ENCODE data around the gene OR2T1. TPM values are rescaled to one million over a fixed set of nuclear protein-coding genes. Genes with fewer than 3 reads are reported as not detected.

OR2T1 gene
- total and polyA plus RNA-seq, 2 donors (not counting 1 experiment from before 2014, with no cell fraction given), result not detected

DNA sequence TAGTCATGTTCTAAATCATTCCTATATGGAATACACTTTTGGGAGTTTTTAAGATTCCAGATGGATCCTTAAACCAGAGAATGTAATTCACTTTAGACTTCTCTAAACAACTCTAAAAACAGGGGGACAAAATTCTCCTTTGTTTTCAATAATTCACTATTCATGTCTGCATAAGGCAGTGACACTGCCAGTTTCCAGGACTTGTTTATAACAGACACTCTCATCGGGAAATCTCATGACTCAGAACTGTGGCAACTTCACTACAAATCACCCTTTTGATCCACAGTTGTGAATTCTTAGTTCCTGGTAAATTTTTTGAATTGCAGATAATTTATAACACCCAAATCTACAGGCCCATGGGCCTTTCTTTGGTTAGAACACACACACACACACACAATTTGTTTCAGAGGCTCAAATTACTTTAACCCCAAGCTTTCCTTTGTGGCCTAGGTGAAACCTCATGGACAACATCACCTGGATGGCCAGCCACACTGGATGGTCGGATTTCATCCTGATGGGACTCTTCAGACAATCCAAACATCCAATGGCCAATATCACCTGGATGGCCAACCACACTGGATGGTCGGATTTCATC lies 41.6 kb upstream of the OR2T1 start, which contains the start of gene OR2T4:
Gene OR2T4 (plus strand): TSS at position 545 of the 595 bp plus-strand sequence. CDS start 0 bp downstream, at position 545.
- POLR2A ChIA-PET, result no interaction called here
- Histone ChIP-seq H3K9me3 (ENCODE audit: control extremely low read depth in 1 of 3, control insufficient read depth in 2 of 3, insufficient read depth in 1 of 3, low read length in 2 of 3) (no peaks in the 10 kb centered on the region), H3K27me3 (replicated peaks in 1 of 4; ENCODE audit: control extremely low read depth in 1 of 4, control insufficient read depth in 3 of 4, insufficient read depth in 4 of 4, low read length in 3 of 4) (no peaks in the 10 kb centered on the region), H4K20me1 (ENCODE audit: control insufficient read depth, insufficient read depth, low read length, poor library complexity, severe bottlenecking) (no peaks in the 10 kb centered on the region), H3K36me3 (replicated peaks in 1 of 2; ENCODE audit: control extremely low read depth in 1 of 2, control insufficient read depth in 1 of 2, extremely low read depth in 1 of 2, insufficient read depth in 2 of 2, low read length in 1 of 2) (no peaks in the 10 kb centered on the region), H3K4me1 (ENCODE audit: control insufficient read depth in 2 of 2, insufficient read depth in 2 of 2, low read length in 2 of 2) (no peaks in the 10 kb centered on the region), H3K79me2 (ENCODE audit: control insufficient read depth, insufficient read depth, low read length) (no peaks in the 10 kb centered on the region), H3K9ac (ENCODE audit: low read length) (no peak within 1 kb of the TSS), H3K27ac (ENCODE audit: low read length in 2 of 2) (no peak within 1 kb of the TSS), H3K4me2 (replicated peaks; ENCODE audit: low read depth, low read length, poor library complexity, severe bottlenecking) (no peak within 1 kb of the TSS), H2AFZ (ENCODE audit: insufficient read depth, low read depth, low read length, poor library complexity, severe bottlenecking) (no peak within 1 kb of the TSS), H3K4me3 (ENCODE audit: control extremely low read depth in 1 of 5, extremely low read depth in 1 of 5, insufficient read depth in 1 of 5, low read depth in 2 of 5, low read length in 4 of 5) (no peak within 1 kb of the TSS)
- H3K4me3 Mint-ChIP-seq, result no peak within 1 kb of the TSS
- ATAC-seq (ENCODE audit: low read depth) (no peak), DNase-seq (no peak)
- no CpG with 5 or more reads among the region's 3 CpGs for WGBS (ENCODE audit: insufficient coverage)
- TF ChIP-seq, protein P1, sequence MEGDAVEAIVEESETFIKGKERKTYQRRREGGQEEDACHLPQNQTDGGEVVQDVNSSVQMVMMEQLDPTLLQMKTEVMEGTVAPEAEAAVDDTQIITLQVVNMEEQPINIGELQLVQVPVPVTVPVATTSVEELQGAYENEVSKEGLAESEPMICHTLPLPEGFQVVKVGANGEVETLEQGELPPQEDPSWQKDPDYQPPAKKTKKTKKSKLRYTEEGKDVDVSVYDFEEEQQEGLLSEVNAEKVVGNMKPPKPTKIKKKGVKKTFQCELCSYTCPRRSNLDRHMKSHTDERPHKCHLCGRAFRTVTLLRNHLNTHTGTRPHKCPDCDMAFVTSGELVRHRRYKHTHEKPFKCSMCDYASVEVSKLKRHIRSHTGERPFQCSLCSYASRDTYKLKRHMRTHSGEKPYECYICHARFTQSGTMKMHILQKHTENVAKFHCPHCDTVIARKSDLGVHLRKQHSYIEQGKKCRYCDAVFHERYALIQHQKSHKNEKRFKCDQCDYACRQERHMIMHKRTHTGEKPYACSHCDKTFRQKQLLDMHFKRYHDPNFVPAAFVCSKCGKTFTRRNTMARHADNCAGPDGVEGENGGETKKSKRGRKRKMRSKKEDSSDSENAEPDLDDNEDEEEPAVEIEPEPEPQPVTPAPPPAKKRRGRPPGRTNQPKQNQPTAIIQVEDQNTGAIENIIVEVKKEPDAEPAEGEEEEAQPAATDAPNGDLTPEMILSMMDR (IDR thresholded peaks at IDR 0.05), result no peak
- no peak for TF ChIP-seq EZH2 (IDR thresholded peaks at IDR 0.05; ENCODE audit: borderline replicate concordance, insufficient read depth, low read depth, low read length, poor library complexity, severe bottlenecking)
- CTCF ChIA-PET, result no interaction called here
- intact Hi-C loops (cut with micrococcal nuclease), result no loop called here
- no peaks in the 10 kb centered on the region for H3K9me3 Mint-ChIP-seq (ENCODE audit: insufficient read depth)
- no peak within 1 kb of the TSS for H3K27ac Mint-ChIP-seq
- peaks cover 10% of the 10 kb centered on the region for H3K27me3 Mint-ChIP-seq
- H3K4me1 Mint-ChIP-seq, result no peaks in the 10 kb centered on the region

DNA sequence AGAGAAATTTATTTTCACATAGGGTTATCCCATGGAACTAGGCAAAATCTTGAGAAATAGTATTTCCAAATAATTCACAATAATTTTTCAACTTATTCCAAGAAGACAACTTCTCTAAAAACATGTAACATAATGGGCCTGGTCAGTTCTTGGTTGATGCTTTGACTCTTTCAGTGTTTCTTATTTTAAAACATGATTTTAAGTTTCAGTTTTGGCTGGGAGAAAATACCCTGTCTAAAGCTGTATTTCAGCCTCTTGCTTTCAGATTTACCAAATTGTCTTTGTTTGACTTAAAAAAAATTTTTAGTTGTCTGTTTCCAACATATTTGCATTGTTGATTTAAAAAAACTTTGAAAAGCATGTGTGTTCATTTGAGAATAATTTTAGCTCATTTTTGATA lies 36.2 kb upstream of the OR2T1 start:
- TF ChIP-seq, protein P1 (IDR thresholded peaks at IDR 0.05), result no peak
- no peak for TF ChIP-seq EZH2 (IDR thresholded peaks at IDR 0.05; ENCODE audit: borderline replicate concordance, insufficient read depth, low read depth, low read length, poor library complexity, severe bottlenecking)
- Histone ChIP-seq H4K20me1 (ENCODE audit: control insufficient read depth, insufficient read depth, low read length, poor library complexity, severe bottlenecking) (no peaks in the 10 kb centered on the region), H3K36me3 (replicated peaks in 1 of 2; ENCODE audit: control extremely low read depth in 1 of 2, control insufficient read depth in 1 of 2, extremely low read depth in 1 of 2, insufficient read depth in 2 of 2, low read length in 1 of 2) (no peaks in the 10 kb centered on the region), H3K27me3 (replicated peaks in 1 of 4; ENCODE audit: control extremely low read depth in 1 of 4, control insufficient read depth in 3 of 4, insufficient read depth in 4 of 4, low read length in 3 of 4) (no peaks in the 10 kb centered on the region), H3K9me3 (ENCODE audit: control extremely low read depth in 1 of 3, control insufficient read depth in 2 of 3, insufficient read depth in 1 of 3, low read length in 2 of 3) (no peaks in the 10 kb centered on the region), H3K9ac (ENCODE audit: low read length) (no peak overlapping the region), H3K4me2 (replicated peaks; ENCODE audit: low read depth, low read length, poor library complexity, severe bottlenecking) (no peak overlapping the region), H3K4me1 (ENCODE audit: control insufficient read depth in 2 of 2, insufficient read depth in 2 of 2, low read length in 2 of 2) (no peaks in the 10 kb centered on the region), H2AFZ (ENCODE audit: insufficient read depth, low read depth, low read length, poor library complexity, severe bottlenecking) (no peak overlapping the region), H3K27ac (ENCODE audit: low read length in 2 of 2) (no peak overlapping the region), H3K79me2 (ENCODE audit: control insufficient read depth, insufficient read depth, low read length) (no peaks in the 10 kb centered on the region), H3K4me3 (ENCODE audit: control extremely low read depth in 1 of 5, extremely low read depth in 1 of 5, insufficient read depth in 1 of 5, low read depth in 2 of 5, low read length in 4 of 5) (no peak overlapping the region)
- no peaks in the 10 kb centered on the region for H3K4me1 Mint-ChIP-seq
- no peaks in the 10 kb centered on the region for H3K9me3 Mint-ChIP-seq (ENCODE audit: insufficient read depth)
- CTCF ChIA-PET, result no interaction called here
- no peak for ATAC-seq (ENCODE audit: low read depth)
- H3K27ac Mint-ChIP-seq, result no peak overlapping the region
- H3K27me3 Mint-ChIP-seq, result peaks cover 9% of the 10 kb centered on the region
- POLR2A ChIA-PET, result no interaction called here
- intact Hi-C loops (cut with micrococcal nuclease), result no loop called here
- H3K4me3 Mint-ChIP-seq, result no peak overlapping the region
- DNase-seq, result no peak

Data from B cell (primary cell).